GM21381 (cell line): Measurements from ENCODE around the gene ANKFN1.

Source experiments
- ATAC-seq: cut with Tn5 transposase; IDR thresholded peaks from one replicate; pipeline ENCODE4 v1.9.1; 2021; ENCODE audit warnings: mild to moderate bottlenecking, moderate library complexity; ENCODE audit not compliant: unreplicated experiment

Gene ANKFN1

DNA sequence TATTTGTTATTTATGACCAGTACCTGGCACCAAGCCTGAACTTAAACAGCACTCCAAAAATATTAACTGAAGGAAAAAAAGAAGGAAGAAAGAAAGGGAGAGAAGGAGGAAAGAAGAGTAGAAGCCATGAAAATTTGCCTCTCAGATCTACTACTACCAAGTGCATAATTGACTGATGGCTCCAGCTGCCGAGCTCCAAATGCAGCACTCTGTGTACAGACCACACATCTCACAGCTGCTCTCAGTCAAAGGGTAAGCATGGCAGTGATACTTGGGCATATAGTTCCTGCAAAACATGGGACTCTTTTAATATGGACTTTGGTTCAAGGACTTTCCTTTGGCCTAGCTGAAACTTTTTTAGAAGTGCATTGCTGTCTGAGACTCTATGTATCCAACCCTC lies 396.2 kb downstream of the ANKFN1 start:
- no peak for ATAC-seq

DNA sequence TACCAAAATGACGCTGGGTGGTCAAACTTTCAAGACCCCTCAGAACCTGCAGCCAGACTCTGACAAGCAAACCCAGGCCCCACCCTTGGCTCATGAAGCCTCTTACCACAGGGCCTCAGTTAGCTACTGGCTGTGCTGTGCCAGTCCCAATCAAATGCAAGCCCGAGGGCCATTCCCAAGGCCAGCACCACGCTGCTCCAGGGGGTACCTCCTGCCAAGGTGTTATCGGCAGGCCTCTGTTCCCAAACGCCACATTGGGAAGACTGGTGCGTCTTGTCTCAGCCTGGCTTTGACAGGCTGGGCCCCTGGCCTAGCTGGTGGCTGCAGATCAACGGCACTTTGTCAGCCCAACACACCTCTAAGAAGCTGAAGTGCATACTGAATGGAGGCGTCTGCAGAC lies 404.4 kb downstream of the ANKFN1 start:
- no peak for ATAC-seq

DNA sequence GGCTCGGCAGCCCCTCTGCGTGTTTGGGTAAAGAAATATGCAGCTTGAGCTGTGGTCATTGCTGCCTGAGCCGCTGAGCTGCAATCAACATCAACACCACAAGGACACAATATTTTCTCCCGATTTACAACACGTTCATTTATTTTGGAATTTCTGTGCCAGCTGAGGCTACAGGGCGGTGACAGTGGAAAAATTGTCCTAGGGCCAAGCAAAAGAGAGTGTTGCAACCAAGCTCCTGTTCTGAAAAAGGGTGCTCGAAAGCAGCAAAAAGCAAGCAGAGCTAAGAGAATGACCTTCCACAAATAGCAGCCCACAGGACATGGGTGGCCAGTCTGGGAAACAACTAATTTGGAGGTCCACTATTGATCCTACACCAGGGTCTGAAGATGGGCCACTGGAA lies 404.8 kb downstream of the ANKFN1 start:
- no peak for ATAC-seq
